ENCODE measurements around the gene NHEJ1. TPM values are rescaled to one million over a fixed set of nuclear protein-coding genes. Genes with fewer than 3 reads are reported as not detected.

The NHEJ1 gene
- total and polyA plus RNA-seq, 8 donors: 4.5 to 25.5 (median 11.8) TPM

DNA sequence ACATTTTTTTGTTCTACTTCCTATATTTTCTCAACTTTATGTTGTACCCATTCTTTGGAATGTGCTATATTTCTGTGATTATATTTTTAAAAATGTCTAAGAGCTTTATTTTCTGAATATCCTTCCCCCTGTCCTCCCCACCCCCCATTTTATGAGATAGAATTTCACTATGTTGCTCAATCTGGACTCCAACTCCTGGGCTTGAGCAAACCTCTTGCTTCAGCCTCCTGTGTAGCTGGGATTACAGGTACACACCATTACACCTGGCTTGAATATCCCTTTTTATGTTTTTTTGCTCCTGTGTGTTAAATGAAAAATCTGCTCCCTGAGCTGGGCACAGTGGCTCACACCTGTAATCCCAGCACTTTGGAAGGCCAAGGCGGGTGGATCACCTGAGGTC lies 36.8 kb upstream of the NHEJ1 start:
- H3K4me1 ChIP-seq: peaks cover 0 to 9% (median 3%) of the 10 kb centered on the region in 4 donors
- no peak for DNase-seq
- TF ChIP-seq POLR2AphosphoS5 (IDR thresholded peaks at IDR 0.05) (no peak), POLR2A (IDR thresholded peaks at IDR 0.05) (no peak), CTCF (IDR thresholded peaks at IDR 0.05) (no peak), EP300 (IDR thresholded peaks at IDR 0.05) (no peak)
- intact Hi-C loops (cut with DNase I; ENCODE audit: low total_unique reads): no loop called here
- WGBS, 5 donors: 86 to 100% (median 94%) methylated on average over 1 of the region's 1 CpG
- H3K4me3 ChIP-seq: no peak overlapping the region
- H3K9me3 ChIP-seq: no peaks in the 10 kb centered on the region
- no peaks in the 10 kb centered on the region for H3K36me3 ChIP-seq
- peaks cover 0 to 8% (median 0%) of the 10 kb centered on the region in 3 donors for H3K27me3 ChIP-seq
- no peak overlapping the region for H3K27ac ChIP-seq

- H3K27me3 ChIP-seq: no peaks in the 10 kb centered on the region
- no peak for DNase-seq
- peaks cover 12 to 43% (median 38%) of the 10 kb centered on the region in 4 donors for H3K36me3 ChIP-seq
- intact Hi-C loops (cut with DNase I; ENCODE audit: low total_unique reads): no loop called here
- peaks cover 0 to 5% (median 0%) of the 10 kb centered on the region in 4 donors for H3K4me1 ChIP-seq
- H3K4me3 ChIP-seq: no peak overlapping the region
- H3K9me3 ChIP-seq: no peaks in the 10 kb centered on the region
- no peak for TF ChIP-seq EP300 (IDR thresholded peaks at IDR 0.05)
- no peak for TF ChIP-seq POLR2AphosphoS5 (IDR thresholded peaks at IDR 0.05)
- no peak for TF ChIP-seq POLR2A (IDR thresholded peaks at IDR 0.05)
- no peak for TF ChIP-seq CTCF (IDR thresholded peaks at IDR 0.05)
- H3K27ac ChIP-seq: no peak overlapping the region
- whole genome bisulfite sequencing, 5 donors: 86 to 91% (median 87%) methylated on average over 7 of the region's 7 CpGs
Measured at GRCh38 chr2:219186754-219187456, 26.3 kb upstream of the NHEJ1 start.

DNA sequence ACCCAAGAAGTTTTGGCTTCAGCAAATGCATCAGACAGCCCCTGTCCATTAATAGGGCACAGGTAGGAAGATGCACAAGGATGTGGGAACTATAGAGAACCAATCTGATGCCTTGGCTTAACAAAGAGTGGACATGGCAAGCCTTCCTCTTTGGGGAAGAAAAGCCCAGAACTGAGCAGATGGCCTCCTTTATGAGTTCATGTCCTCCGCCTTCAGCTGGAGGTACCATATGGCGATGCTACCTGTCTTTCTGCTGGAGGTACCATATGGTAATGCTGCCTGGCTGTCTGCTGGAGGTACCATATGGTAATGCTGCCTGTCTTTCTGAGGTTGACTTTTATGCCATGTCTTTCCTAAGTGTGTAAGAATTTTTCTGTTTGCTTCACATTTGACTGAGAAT lies 23.5 kb upstream of the NHEJ1 start:
- no peak for DNase-seq
- TF ChIP-seq CTCF (IDR thresholded peaks at IDR 0.05): no peak
- no peak for TF ChIP-seq POLR2A (IDR thresholded peaks at IDR 0.05)
- no peak for TF ChIP-seq EP300 (IDR thresholded peaks at IDR 0.05)
- TF ChIP-seq POLR2AphosphoS5 (IDR thresholded peaks at IDR 0.05): no peak
- WGBS, 5 donors: 89 to 100% (median 96%) methylated on average over 2 of the region's 2 CpGs
- Histone ChIP-seq H3K27me3 (no peaks in the 10 kb centered on the region), H3K4me1 (peaks cover 7 to 30% (median 15%) of the 10 kb centered on the region in 4 donors), H3K9me3 (no peaks in the 10 kb centered on the region), H3K27ac (no peak overlapping the region), H3K36me3 (peaks cover 35 to 67% (median 62%) of the 10 kb centered on the region in 4 donors), H3K4me3 (no peak overlapping the region)
- intact Hi-C loops (cut with DNase I; ENCODE audit: low total_unique reads): no loop called here

- WGBS, 5 donors: 89 to 95% (median 95%) methylated on average over 6 of the region's 6 CpGs
- no peak overlapping the region for H3K4me3 ChIP-seq
- no peaks in the 10 kb centered on the region for H3K9me3 ChIP-seq
- no peak for DNase-seq
- H3K27me3 ChIP-seq: no peaks in the 10 kb centered on the region
- no peak for TF ChIP-seq POLR2A (IDR thresholded peaks at IDR 0.05)
- TF ChIP-seq POLR2AphosphoS5 (IDR thresholded peaks at IDR 0.05): no peak
- TF ChIP-seq EP300 (IDR thresholded peaks at IDR 0.05): no peak
- TF ChIP-seq CTCF (IDR thresholded peaks at IDR 0.05): no peak
- intact Hi-C loops (cut with DNase I; ENCODE audit: low total_unique reads): no loop called here
- H3K36me3 ChIP-seq: peaks cover 35 to 67% (median 62%) of the 10 kb centered on the region in 4 donors
- no peak overlapping the region for H3K27ac ChIP-seq
- peaks cover 12 to 37% (median 22%) of the 10 kb centered on the region in 4 donors for H3K4me1 ChIP-seq
Measured at GRCh38 chr2:219183151-219183772, 22.6 kb upstream of the NHEJ1 start.
